Osteoblast (primary cell): ENCODE measurements around the gene SLX9. TPM values are rescaled to one million over a fixed set of nuclear protein-coding genes. Genes with fewer than 3 reads are reported as not detected.

Experiments
- DNase-seq: peaks from one replicate; pipeline ENCODE4 v3.0.0; 2011; ENCODE audit warnings: low spot score, mixed read lengths; ENCODE audit not compliant: insufficient read length; ENCODE audit errors: missing footprints
- H2AFZ ChIP-seq: 2 replicates; pipeline ENCODE4 v1.6.0; 2011; ENCODE audit warnings: mild to moderate bottlenecking, low read length
- H3K27ac ChIP-seq: 2 replicates; pipeline ENCODE4 v1.5.1; 2011; ENCODE audit warnings: mild to moderate bottlenecking, low read depth, low read length, moderate library complexity
- H3K27me3 ChIP-seq: 2 replicates; pipeline ENCODE4 v1.6.0; 2012; ENCODE audit warnings: mild to moderate bottlenecking, control low read depth, inconsistent platforms, low read length, moderate library complexity; ENCODE audit not compliant: insufficient read depth
- H3K36me3 ChIP-seq: 2 replicates; pipeline ENCODE4 v1.5.1; 2011; ENCODE audit warnings: mild to moderate bottlenecking, low read length, control low read depth, moderate library complexity; ENCODE audit not compliant: insufficient read depth
- H3K4me1 ChIP-seq: 2 replicates; pipeline ENCODE4 v1.5.1; 2011; ENCODE audit warnings: mild to moderate bottlenecking, low read length, control low read depth, moderate library complexity; ENCODE audit not compliant: insufficient read depth
- H3K4me2 ChIP-seq: 2 replicates; pipeline ENCODE4 v1.6.0; 2011; ENCODE audit warnings: mild to moderate bottlenecking, low read length; ENCODE audit not compliant: insufficient read depth
- H3K4me3 ChIP-seq: fragments of 200-600 bp; sonication (generic); 3 replicates; pipeline ENCODE4 v1.5.1; 2012; ENCODE audit warnings: mild to moderate bottlenecking, low read length, inconsistent platforms; ENCODE audit not compliant: insufficient read depth
- H3K79me2 ChIP-seq: 2 replicates; pipeline ENCODE4 v1.6.0; 2012; ENCODE audit warnings: mild to moderate bottlenecking, low read length, control low read depth, inconsistent platforms; ENCODE audit not compliant: insufficient read depth
- H3K9me3 ChIP-seq: 2 replicates; pipeline ENCODE4 v1.5.1; 2011; ENCODE audit warnings: low read depth, low read length, control low read depth
- H4K20me1 ChIP-seq: 2 replicates; pipeline ENCODE4 v1.6.0; 2012; ENCODE audit warnings: mild to moderate bottlenecking, low read length, control low read depth; ENCODE audit not compliant: insufficient read depth
- CTCF ChIP-seq: IDR thresholded peaks from 2 replicates; pipeline ENCODE4 v1.5.1; 2011; ENCODE audit warnings: mild to moderate bottlenecking, low read depth, low read length, moderate library complexity; ENCODE audit errors: extremely low read depth
- total RNA-seq: library from RNA; depleted of rRNA; stranded (reverse); fragments of >200 nt; gene quantifications from 2 replicates; pipeline ENCODE4 v1.2.3, GENCODE V29; 2012

Gene SLX9
- total RNA-seq, 1 donor: 9.4 TPM

GRCh38 chr21:45026066-45026745, 86.4 kb downstream of the SLX9 start:
- Histone ChIP-seq H3K27me3 (no peaks in the 10 kb centered on the region), H3K4me1 (peaks cover 7% of the 10 kb centered on the region), H4K20me1 (no peaks in the 10 kb centered on the region), H3K4me2 (no peak overlapping the region), H3K9me3 (no peaks in the 10 kb centered on the region), H3K4me3 (no peak overlapping the region), H2AFZ (no peak overlapping the region), H3K36me3 (no peaks in the 10 kb centered on the region), H3K79me2 (no peaks in the 10 kb centered on the region), H3K27ac (no peak overlapping the region)
- no peak for TF ChIP-seq CTCF
- no peak for DNase-seq

Other genes with a start within 250 kb of the SLX9 start
- gene KRTAP10-12, start 242.9 kb upstream of the SLX9 start, total RNA-seq: not detected in 2 replicates
- gene TSPEAR, start 228.5 kb upstream of the SLX9 start, total RNA-seq: not detected in 2 replicates
- gene UBE2G2, start 138.2 kb upstream of the SLX9 start, total RNA-seq: 75.3 and 94.3 TPM in 2 replicates
- gene SUMO3, start 122.0 kb upstream of the SLX9 start, total RNA-seq: 80.7 and 82.8 TPM in 2 replicates
- gene PTTG1IP, start 66.3 kb upstream of the SLX9 start, total RNA-seq: 413 and 480 TPM in 2 replicates
- gene ITGB2, start 19.1 kb upstream of the SLX9 start, total RNA-seq: 13.3 and 15.2 TPM in 2 replicates
- gene ADARB1, start 134.6 kb downstream of the SLX9 start, total RNA-seq: 19.5 and 28.9 TPM in 2 replicates